ENCODE measurements around the gene PRMT3.
"Not testable (repeated sequence)": the region's sequence is repeated elsewhere in the genome, so short reads cannot be mapped to it uniquely, and the experiment has no call there.

PRMT3 gene

DNA sequence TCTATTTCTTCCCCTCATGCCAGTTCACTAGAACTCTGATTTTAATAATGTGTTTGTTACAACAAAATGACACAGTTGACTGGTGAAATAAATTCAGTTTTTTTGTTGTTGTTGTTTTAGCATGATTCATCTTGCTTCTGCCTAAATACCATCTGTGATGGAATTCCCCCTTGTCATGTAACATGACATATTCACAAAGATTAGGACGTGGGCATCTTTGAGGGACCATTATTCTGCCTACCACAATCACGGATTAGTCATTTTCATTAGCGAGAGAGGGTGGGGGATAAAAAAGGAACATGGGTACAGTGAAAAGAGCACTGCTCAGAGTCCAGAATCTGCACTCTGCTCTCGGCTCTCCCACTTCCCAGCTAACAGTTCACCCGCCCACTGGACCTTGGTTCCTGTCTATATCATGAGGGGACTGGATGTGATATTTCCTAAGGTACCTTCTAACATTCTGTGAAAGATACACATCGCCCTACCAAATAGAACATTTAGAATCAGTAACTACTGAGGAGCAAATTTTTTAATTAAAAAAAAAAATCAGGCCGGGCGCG is 12.7 kb upstream of the PRMT3 start:
- DNase-seq = no peak

GRCh38 chr11:20376162-20376730 is 11.3 kb upstream of the PRMT3 start:
- DNase-seq = no peak

DNA sequence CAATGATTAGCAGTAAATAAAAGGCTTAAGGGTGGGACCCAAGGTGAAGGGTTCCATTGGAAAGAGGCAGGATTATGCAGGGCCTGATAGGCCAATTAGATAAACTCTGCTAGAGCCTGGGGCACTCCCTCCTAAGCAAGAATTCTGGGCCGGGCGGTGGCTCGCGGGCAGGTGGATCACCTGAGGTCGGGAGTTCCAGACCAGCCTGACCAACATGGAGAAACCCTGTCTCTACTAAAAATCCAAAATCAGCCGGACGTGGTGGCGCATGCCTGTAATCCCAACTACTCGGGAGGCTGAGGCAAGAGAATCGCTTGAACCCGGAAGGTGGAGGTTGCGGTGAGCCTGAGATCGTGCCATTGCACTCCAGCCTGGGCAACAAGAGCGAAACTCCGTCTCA is 1.5 kb upstream of the PRMT3 start:
- DNase-seq = not testable (repeated sequence)

- no peak for DNase-seq
Measured at GRCh38 chr11:20388096-20389055, 860 bp downstream of the PRMT3 start.

DNA sequence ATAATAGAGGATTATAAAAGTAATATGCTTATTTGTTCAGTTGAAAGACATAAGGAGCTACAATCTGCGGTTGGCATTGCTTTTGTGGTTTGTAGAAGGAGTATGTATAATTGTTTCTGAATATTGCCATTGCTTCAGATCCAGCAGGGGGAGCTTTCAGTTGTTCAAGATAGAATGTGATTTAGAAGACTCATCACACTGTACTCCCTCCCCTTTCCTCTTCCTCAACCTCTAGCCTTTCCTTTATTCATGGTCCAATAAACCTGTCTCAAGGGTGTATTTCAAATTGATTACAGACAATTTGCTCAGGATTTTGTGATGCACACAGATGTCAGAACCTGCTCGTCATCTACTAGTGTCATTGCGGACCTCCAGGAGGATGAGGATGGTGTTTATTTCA is 9.8 kb downstream of the PRMT3 start:
- DNase-seq = no peak

DNA sequence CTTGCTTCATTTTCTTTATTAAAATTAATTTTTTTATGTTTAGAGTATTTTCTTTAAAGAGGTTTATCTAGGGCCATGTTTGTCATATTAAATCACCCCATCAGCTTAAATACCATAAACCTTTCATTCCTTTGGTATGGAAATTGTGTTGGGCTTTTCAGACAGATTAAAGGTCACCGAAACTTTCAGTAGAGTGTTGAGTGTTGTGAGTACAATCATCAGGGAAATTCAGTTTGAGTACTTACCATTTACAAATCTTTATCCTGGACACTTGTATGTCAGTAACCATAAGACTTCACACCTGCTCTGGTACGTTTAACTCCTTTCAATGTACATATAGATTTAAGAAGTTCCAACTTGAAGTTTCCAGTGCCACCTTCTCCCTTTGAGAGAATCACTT is 12.0 kb downstream of the PRMT3 start:
- no peak for DNase-seq

DNA sequence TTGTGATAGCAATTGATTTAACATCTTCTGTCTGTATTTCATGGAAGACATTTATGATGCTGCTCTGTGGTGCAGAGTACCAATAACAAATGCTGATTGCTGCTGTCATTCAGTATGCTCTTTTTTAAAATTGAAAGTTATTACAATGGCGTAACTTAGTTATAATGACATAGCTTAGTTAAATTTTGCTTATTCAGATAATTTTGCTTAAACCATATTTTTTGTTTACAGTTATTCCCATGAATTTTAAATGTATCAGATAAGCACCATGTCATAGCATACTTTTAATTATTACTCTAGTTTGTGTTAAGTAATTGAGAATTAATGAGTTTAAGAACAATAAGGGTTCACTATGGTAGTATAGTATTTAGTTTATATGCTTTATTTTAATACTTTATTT is 15.5 kb downstream of the PRMT3 start:
- DNase-seq = no peak

DNA sequence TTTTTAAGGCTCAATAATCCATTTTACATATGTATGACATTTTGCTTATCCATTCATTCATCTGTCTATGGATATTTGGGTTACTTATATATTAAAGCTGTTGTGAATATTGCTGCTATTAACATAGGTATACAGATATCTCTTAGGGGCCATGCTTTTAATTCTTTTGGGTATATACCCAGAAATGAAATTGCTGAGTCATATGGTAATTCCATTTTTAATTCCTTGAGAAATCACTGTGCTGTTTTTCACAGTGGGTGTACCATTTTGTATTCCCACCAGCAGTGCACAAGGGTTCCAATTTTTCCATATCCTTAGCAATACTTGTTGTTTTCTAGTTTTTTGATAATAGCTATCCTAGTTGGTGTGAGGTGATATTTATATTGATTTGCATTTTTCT is 19.0 kb downstream of the PRMT3 start:
- no peak for DNase-seq

DNA sequence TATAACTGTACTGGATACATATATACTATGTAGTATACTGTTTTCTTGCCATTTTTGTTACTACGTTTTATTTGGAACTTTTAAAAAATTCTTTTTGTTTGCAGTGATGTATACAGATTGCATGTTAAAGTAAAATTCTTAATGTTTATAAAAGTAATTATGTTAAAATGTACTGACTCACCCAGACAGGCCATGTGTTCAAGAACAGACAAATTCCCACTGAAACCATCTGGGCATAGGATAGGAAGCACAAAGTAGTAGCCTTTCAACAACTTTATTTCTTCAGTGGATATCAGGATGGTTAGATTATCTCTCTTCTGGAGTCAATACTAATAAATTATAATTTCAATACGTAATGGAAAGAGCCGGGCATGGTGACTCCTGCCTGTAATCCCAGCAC is 19.8 kb downstream of the PRMT3 start:
- DNase-seq = no peak

DNA sequence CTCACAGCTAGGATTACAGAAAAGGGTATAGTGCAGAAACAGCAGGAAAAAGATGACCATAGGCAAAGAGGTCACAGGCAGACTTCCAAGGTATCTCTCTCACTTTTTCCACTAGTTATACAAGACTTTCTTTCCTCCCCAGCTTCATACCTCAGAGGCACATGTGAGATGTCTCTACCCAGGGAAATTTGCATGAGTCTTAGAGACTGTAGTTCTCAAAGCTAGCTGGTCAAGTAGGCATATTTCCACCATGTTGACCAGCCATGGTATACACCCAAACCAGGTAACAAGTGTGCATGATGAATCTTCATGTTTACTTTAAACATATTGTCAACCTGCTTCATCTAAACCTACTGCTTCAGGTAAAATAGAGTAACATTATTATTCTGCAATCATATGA is 27.9 kb downstream of the PRMT3 start:
- no peak for DNase-seq

- no peak for DNase-seq
Measured at GRCh38 chr11:20417771-20418170, 30.3 kb downstream of the PRMT3 start.

DNA sequence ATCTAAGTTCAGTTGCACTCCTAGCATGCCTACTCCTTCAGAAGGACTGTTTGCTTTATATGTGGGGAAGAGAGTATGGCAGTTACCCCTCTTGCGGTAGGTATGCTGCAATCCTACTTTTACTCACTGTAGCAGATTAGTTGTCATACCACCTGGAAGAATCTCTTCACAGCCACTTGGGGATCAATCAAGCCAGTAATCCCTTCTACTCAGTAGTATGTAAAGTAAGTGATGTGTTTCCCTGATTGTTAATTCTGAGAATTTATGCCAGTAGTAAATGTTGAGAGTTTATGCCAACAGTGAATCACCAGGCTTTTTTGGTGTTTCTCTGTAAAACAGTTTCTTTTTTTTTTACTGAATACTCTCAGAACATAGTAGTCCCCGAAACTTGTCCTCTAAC is 34.4 kb downstream of the PRMT3 start:
- DNase-seq = no peak

- no peak for DNase-seq
Measured at GRCh38 chr11:20429216-20429615, 41.7 kb downstream of the PRMT3 start.

- no peak for DNase-seq
Measured at GRCh38 chr11:20438637-20439036, 51.1 kb downstream of the PRMT3 start.

GRCh38 chr11:20443596-20443995 is 56.1 kb downstream of the PRMT3 start:
- DNase-seq = no peak

DNA sequence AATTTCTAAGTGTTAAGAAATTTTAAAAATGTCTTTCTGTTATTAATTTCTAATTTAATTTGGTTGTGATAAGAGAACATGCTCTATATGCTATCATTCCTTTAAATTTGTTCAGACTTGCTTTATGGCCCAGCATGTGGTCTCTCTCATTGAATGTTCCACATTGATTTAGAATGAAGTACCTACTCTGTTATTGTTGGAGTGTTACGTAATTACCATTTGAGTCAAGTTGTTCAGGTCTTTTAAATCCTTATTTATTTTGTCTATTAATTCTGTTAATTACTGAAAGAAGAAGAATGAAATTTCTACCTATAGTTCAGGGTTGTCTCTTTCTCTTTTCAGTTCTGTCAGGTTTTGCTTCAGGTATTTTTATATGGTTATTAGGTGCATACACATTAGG is 57.0 kb downstream of the PRMT3 start:
- no peak for DNase-seq

GRCh38 chr11:20448834-20449233 is 61.3 kb downstream of the PRMT3 start:
- DNase-seq = no peak

GRCh38 chr11:20450829-20451228 is 63.3 kb downstream of the PRMT3 start:
- DNase-seq = no peak

GRCh38 chr11:20451568-20451967 is 64.1 kb downstream of the PRMT3 start:
- no peak for DNase-seq

GRCh38 chr11:20452585-20452984 is 65.1 kb downstream of the PRMT3 start:
- DNase-seq = no peak

DNA sequence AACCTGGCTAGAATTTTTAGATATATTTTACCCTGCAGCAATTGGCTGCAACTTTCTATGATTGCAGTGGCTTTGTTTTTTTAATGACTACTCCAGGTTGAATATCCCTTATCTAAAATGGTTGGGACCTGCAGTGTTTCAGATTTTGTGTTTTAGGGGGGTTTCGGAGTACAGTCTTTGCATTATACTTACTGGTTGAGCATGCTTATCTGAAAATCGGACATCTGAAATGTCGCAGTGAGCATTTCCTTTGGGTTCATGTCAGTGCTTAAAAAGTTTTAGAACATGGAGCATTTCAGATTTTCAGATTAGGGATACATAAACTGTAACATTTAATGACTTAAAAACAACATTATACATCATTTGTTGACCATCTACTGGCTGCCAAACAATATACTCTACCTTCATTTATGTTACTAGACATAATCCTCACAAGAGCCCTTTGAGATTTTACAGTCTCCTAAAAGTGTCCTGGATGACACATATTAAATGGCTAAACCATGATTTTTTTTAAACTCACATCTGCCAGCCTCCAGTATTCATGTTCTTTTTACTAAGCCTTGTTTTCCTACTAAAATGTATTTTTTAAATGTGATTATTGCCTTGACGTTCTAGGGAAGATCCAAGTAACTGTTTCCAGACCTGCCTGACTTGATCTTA is 66.3 kb downstream of the PRMT3 start:
- no peak for DNase-seq

GRCh38 chr11:20457001-20457799 is 69.7 kb downstream of the PRMT3 start:
- no peak for DNase-seq

Measured in right forelimb (tissue), 1 donor.